Measurements from ENCODE around the gene CEBPB.

DNA sequence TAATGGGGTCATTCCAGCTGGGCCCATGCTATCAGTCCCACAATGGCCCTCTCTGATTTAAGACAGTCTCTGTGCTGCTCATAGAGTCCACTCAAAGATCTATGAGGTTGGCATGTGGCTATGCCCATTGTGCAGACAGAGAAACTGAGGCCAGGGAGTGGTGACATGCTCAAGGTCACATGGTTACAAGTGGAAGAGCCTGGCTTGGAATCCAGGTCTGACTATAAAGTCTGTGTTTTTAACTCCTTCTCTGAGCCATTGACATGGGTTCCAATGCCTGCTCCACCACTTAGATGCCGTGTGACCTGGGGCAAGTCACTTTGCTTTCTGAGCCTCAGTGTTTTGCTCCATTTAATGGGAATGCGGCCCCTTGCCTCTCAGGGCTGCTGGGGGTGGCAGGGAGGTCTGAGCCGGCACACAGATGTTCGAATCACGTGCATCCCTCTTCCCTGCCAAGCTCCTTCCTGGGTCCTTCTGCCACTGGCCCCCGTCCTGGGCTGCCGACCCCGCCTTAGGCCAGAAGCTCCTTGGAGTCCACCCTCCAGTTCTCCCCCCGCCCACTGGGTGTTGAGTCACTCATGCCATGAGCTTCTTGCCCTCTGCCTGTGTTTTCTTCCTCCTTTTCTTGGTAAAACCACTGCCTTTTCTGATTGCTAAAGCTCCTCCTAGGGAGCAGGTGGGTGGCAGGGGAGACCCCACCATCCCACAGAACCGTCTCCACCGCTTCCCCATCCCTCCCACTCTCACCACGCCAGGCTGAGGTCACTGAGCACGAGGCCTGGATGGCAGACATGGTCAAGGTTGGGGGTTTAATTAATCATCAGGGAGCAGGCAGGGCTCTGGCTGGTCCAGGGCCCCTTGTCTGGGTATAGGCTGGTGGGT is 35.7 kb downstream of the CEBPB start:
- TF ChIP-seq, protein P1, sequence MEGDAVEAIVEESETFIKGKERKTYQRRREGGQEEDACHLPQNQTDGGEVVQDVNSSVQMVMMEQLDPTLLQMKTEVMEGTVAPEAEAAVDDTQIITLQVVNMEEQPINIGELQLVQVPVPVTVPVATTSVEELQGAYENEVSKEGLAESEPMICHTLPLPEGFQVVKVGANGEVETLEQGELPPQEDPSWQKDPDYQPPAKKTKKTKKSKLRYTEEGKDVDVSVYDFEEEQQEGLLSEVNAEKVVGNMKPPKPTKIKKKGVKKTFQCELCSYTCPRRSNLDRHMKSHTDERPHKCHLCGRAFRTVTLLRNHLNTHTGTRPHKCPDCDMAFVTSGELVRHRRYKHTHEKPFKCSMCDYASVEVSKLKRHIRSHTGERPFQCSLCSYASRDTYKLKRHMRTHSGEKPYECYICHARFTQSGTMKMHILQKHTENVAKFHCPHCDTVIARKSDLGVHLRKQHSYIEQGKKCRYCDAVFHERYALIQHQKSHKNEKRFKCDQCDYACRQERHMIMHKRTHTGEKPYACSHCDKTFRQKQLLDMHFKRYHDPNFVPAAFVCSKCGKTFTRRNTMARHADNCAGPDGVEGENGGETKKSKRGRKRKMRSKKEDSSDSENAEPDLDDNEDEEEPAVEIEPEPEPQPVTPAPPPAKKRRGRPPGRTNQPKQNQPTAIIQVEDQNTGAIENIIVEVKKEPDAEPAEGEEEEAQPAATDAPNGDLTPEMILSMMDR (IDR thresholded peaks at IDR 0.05): no peak
- no peak for TF ChIP-seq POLR2A (IDR thresholded peaks at IDR 0.05)
